Colonic mucosa (tissue), 4 donors: Measurements from ENCODE around the gene BRD7. TPM values are rescaled to one million over a fixed set of nuclear protein-coding genes. Genes with fewer than 3 reads are reported as not detected.

ENCODE experiments used
- DNase-seq: peaks from one replicate; pipeline ENCODE4 v3.0.0-alpha.2; 2020
- H3K27ac ChIP-seq: fragments of 200-600 bp; one replicate; pipeline ENCODE4 v1.8.0; 2021
- H3K27me3 ChIP-seq: fragments of 200-600 bp; one replicate; pipeline ENCODE4 v1.8.0; 2021
- H3K36me3 ChIP-seq: fragments of 200-600 bp; one replicate; pipeline ENCODE4 v1.8.0; 2021
- H3K4me1 ChIP-seq: fragments of 200-600 bp; one replicate; pipeline ENCODE4 v1.8.0; 2021; ENCODE audit warnings: mild to moderate bottlenecking
- H3K4me3 ChIP-seq: fragments of 200-600 bp; one replicate; pipeline ENCODE4 v1.8.0; 2021
- H3K9ac ChIP-seq, 2 donors: one replicate each; pipeline ENCODE4 v1.7.0; 2013; ENCODE audit warnings: control low read depth in 2 of 2, low read depth in 2 of 2, low read length in 2 of 2
- H3K9me3 ChIP-seq: fragments of 200-600 bp; one replicate; pipeline ENCODE4 v1.8.0; 2021
- CTCF ChIP-seq: fragments of 200-600 bp; IDR thresholded peaks from one replicate; pipeline ENCODE4 v1.8.0; 2022; ENCODE audit warnings: antibody characterized with exemption, mild to moderate bottlenecking
- intact Hi-C: fragments of 100-400 bp; cut with DNase I; formaldehyde crosslinking; loops from one replicate; pipeline ENCODE4 v1.14.1; 2022
- total RNA-seq, 2 donors: library from RNA; stranded (reverse); fragmentation: NEBNext Ultra II Directional in 1 of 2; extraction: Animal tissue kit (Norgen Biotek cat#: 25700) in 1 of 2; gene quantifications; one replicate each; pipeline ENCODE4 v1.2.1, GENCODE V29; 2021
- donor health status: healthy.
- donor health status: DM: no; HTN: no; CAD: no.
- donor health status: DM: no; HTN: no; CAD: no.

BRD7 gene
- total RNA-seq, 2 donors from 2014 or later = 69.9 to 76.3 TPM

GRCh38 chr16:50281391-50282009, 87.3 kb downstream of the BRD7 start:
- no peak for DNase-seq
- H3K9ac ChIP-seq = peak overlapping the region in 1 of 2 donors; percentile 14
- no peak for TF ChIP-seq CTCF
- H3K9me3 ChIP-seq = no peaks in the 10 kb centered on the region
- intact Hi-C loops = no loop called here
- peak overlapping the region; percentile 1 for H3K27ac ChIP-seq
- peaks cover 15% of the 10 kb centered on the region for H3K4me1 ChIP-seq
- no peaks in the 10 kb centered on the region for H3K27me3 ChIP-seq
- H3K36me3 ChIP-seq = no peaks in the 10 kb centered on the region
- no peak overlapping the region for H3K4me3 ChIP-seq

GRCh38 chr16:50280932-50281331, 87.9 kb downstream of the BRD7 start:
- Histone ChIP-seq H3K36me3 (no peaks in the 10 kb centered on the region), H3K9me3 (no peaks in the 10 kb centered on the region), H3K27me3 (no peaks in the 10 kb centered on the region), H3K4me1 (peaks cover 15% of the 10 kb centered on the region), H3K27ac (no peak overlapping the region), H3K4me3 (no peak overlapping the region), H3K9ac (peak overlapping the region in 1 of 2 donors; percentile 14)
- intact Hi-C loops = no loop called here
- no peak for DNase-seq
- no peak for TF ChIP-seq CTCF

- no peaks in the 10 kb centered on the region for H3K9me3 ChIP-seq
- DNase-seq = no peak
- no peaks in the 10 kb centered on the region for H3K27me3 ChIP-seq
- H3K36me3 ChIP-seq = no peaks in the 10 kb centered on the region
- peak overlapping the region; percentile 32 for H3K27ac ChIP-seq
- TF ChIP-seq CTCF = no peak
- H3K4me3 ChIP-seq = no peak overlapping the region
- intact Hi-C loops = no loop called here
- H3K4me1 ChIP-seq = peaks cover 15% of the 10 kb centered on the region
- no peak overlapping the region for H3K9ac ChIP-seq
Observed at GRCh38 chr16:50279504-50279865, 89.3 kb downstream of the BRD7 start.

- no peaks in the 10 kb centered on the region for H3K27me3 ChIP-seq
- no peaks in the 10 kb centered on the region for H3K36me3 ChIP-seq
- H3K27ac ChIP-seq = no peak overlapping the region
- H3K4me3 ChIP-seq = no peak overlapping the region
- intact Hi-C loops = no loop called here
- H3K9ac ChIP-seq = no peak overlapping the region
- H3K4me1 ChIP-seq = peaks cover 8% of the 10 kb centered on the region
- no peak for TF ChIP-seq CTCF
- no peaks in the 10 kb centered on the region for H3K9me3 ChIP-seq
- no peak for DNase-seq
Observed at GRCh38 chr16:50278251-50278650, 90.5 kb downstream of the BRD7 start.

GRCh38 chr16:50276801-50277555, 91.8 kb downstream of the BRD7 start:
- Histone ChIP-seq H3K4me3 (no peak overlapping the region), H3K36me3 (no peaks in the 10 kb centered on the region), H3K27ac (no peak overlapping the region), H3K9ac (no peak overlapping the region), H3K9me3 (no peaks in the 10 kb centered on the region), H3K4me1 (peaks cover 8% of the 10 kb centered on the region), H3K27me3 (no peaks in the 10 kb centered on the region)
- no peak for DNase-seq
- TF ChIP-seq CTCF = no peak
- intact Hi-C loops = no loop called here
